GM19324 (cell line): ENCODE data around the gene TRIM49C.
"Not testable (repeated sequence)": the region's sequence is repeated elsewhere in the genome, so short reads cannot be mapped to it uniquely, and the experiment has no call there.

Source experiments
- ATAC-seq: cut with Tn5 transposase; IDR thresholded peaks from one replicate; pipeline ENCODE4 v1.9.1; 2021; ENCODE audit warnings: mild to moderate bottlenecking, moderate library complexity; ENCODE audit not compliant: unreplicated experiment, low FRiP score

TRIM49C gene

DNA sequence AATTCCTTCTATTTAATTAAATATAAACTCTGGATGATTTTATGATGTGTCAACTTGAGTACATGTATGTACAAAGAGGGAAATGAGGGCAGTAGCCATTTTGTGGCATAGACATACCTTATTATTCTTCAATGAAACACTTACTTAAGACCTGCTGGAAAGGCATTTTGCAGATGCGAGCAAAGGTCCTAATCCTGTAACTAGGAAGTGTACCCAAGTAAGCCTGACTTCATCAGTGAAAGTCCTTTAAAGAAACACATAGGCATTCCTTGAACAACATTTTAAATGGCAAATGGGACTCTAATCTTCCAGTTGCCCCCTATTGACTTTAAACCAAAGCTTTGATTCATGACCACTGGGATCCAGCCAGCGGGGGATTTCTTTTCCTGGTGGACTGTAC, at the start of gene TRIM49C:
TRIM49C (plus strand) TSS at position 301 of the 400 bp plus-strand sequence. CDS start 4,106 bp downstream, outside the sequence.
- ATAC-seq: not testable (repeated sequence)

GRCh38 chr11:90024184-90024583, 6.7 kb upstream of the TRIM49C start:
- ATAC-seq: not testable (repeated sequence)

GRCh38 chr11:90051591-90052209, 20.8 kb downstream of the TRIM49C start:
- ATAC-seq: not testable (repeated sequence)

- ATAC-seq: not testable (repeated sequence)
Measured at GRCh38 chr11:90052311-90052710, 21.4 kb downstream of the TRIM49C start.

- not testable (repeated sequence) for ATAC-seq
Measured at GRCh38 chr11:90053545-90053944, 22.6 kb downstream of the TRIM49C start.

- ATAC-seq: not testable (repeated sequence)
Measured at GRCh38 chr11:90085650-90086049, 54.7 kb downstream of the TRIM49C start, which contains the start of gene UBTFL1. UBTFL1 (plus strand) TSS chr11:90085950; CDS start chr11:90085950, 0 bp downstream.

DNA sequence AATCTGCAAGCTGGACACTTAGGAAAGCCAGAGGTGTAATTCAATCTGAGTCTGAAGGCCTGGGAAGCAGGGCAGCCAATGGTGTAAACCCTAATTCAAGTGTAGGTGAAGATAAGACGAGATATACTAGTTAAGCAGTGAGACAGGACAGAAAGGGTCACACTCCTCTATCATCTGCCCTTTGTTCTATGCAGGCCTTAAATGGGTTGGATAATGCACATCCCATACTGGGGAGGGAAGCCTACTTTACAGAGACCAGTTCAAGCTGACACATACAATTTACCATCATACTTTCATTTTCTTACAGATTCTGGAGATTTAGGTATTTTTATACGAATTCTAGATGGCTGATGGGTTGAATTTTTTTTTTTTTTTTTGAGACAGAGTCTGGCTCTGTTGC, 57.8 kb downstream of the TRIM49C start:
- not testable (repeated sequence) for ATAC-seq
